Measurements from ENCODE around the gene ITPRID1. TPM values are rescaled to one million over a fixed set of nuclear protein-coding genes. Genes with fewer than 3 reads are reported as not detected.

ITPRID1 gene
- total RNA-seq, 1 experiment from 2014 or later, result 0.21 TPM

- intact Hi-C loops (cut with micrococcal nuclease; ENCODE audit: unreplicated experiment), result no loop called here
- TF ChIP-seq EZH2 (IDR thresholded peaks at IDR 0.05; ENCODE audit: borderline replicate concordance, low read depth, low read length, poor library complexity, severe bottlenecking) (no peak), CTCF (conservative IDR thresholded peaks at IDR 0.05; ENCODE audit: low read depth, low read length) (no peak)
- H3K9me3 ChIP-seq (ENCODE audit: low read depth, low read length, poor library complexity, severe bottlenecking), result no peaks in the 10 kb centered on the region
- peaks cover 7% of the 10 kb centered on the region for H3K27me3 ChIP-seq (replicated peaks; ENCODE audit: insufficient read depth, low read depth, low read length, poor library complexity)
- no peak overlapping the region for H3K27ac ChIP-seq (ENCODE audit: low read depth, low read length, poor library complexity, severe bottlenecking)
- H3K4me3 ChIP-seq (ENCODE audit: low read depth, low read length, poor library complexity, severe bottlenecking), result no peak overlapping the region
- no peaks in the 10 kb centered on the region for H3K36me3 ChIP-seq (ENCODE audit: insufficient read depth, low read length, poor library complexity, severe bottlenecking)
- ChIA-PET POLR2A (ENCODE audit: low non-redundant PET) (no interaction called here), CTCF (no interaction called here)
- BruUV-seq (replicated peaks), result no TSS peak
- DNase-seq (ENCODE audit: low spot score), result no peak
- H3K4me1 ChIP-seq (ENCODE audit: insufficient read depth, low read length, poor library complexity, severe bottlenecking), result no peaks in the 10 kb centered on the region
Observed at GRCh38 chr7:31679574-31680305, 165.8 kb downstream of the ITPRID1 start.

GRCh38 chr7:31683445-31684225, 169.7 kb downstream of the ITPRID1 start:
- BruUV-seq (replicated peaks), result no TSS peak
- DNase-seq (ENCODE audit: low spot score), result no peak
- intact Hi-C loops (cut with micrococcal nuclease; ENCODE audit: unreplicated experiment), result no loop called here
- TF ChIP-seq CTCF (conservative IDR thresholded peaks at IDR 0.05; ENCODE audit: low read depth, low read length), result no peak
- TF ChIP-seq EZH2 (IDR thresholded peaks at IDR 0.05; ENCODE audit: borderline replicate concordance, low read depth, low read length, poor library complexity, severe bottlenecking), result no peak
- no peaks in the 10 kb centered on the region for H3K4me1 ChIP-seq (ENCODE audit: insufficient read depth, low read length, poor library complexity, severe bottlenecking)
- no peak overlapping the region for H3K27ac ChIP-seq (ENCODE audit: low read depth, low read length, poor library complexity, severe bottlenecking)
- H3K9me3 ChIP-seq (ENCODE audit: low read depth, low read length, poor library complexity, severe bottlenecking), result no peaks in the 10 kb centered on the region
- ChIA-PET POLR2A (ENCODE audit: low non-redundant PET) (no interaction called here), CTCF (no interaction called here)
- no peaks in the 10 kb centered on the region for H3K36me3 ChIP-seq (ENCODE audit: insufficient read depth, low read length, poor library complexity, severe bottlenecking)
- no peak overlapping the region for H3K4me3 ChIP-seq (ENCODE audit: low read depth, low read length, poor library complexity, severe bottlenecking)
- no peaks in the 10 kb centered on the region for H3K27me3 ChIP-seq (replicated peaks; ENCODE audit: insufficient read depth, low read depth, low read length, poor library complexity)

GRCh38 chr7:31687024-31687748, 173.3 kb downstream of the ITPRID1 start, which contains the start of gene PPP1R17:
TSS of gene PPP1R17 (plus strand) at chr7:31687215. CDS start at chr7:31692442, 5,227 bp downstream.
- Histone ChIP-seq H3K4me1 (ENCODE audit: insufficient read depth, low read length, poor library complexity, severe bottlenecking) (no peaks in the 10 kb centered on the region), H3K27ac (ENCODE audit: low read depth, low read length, poor library complexity, severe bottlenecking) (no peak within 1 kb of the TSS), H3K4me3 (ENCODE audit: low read depth, low read length, poor library complexity, severe bottlenecking) (no peak within 1 kb of the TSS), H3K9me3 (ENCODE audit: low read depth, low read length, poor library complexity, severe bottlenecking) (no peaks in the 10 kb centered on the region), H3K27me3 (replicated peaks; ENCODE audit: insufficient read depth, low read depth, low read length, poor library complexity) (peaks cover 3% of the 10 kb centered on the region), H3K36me3 (ENCODE audit: insufficient read depth, low read length, poor library complexity, severe bottlenecking) (no peaks in the 10 kb centered on the region)
- no peak for DNase-seq (ENCODE audit: low spot score)
- intact Hi-C loops (cut with micrococcal nuclease; ENCODE audit: unreplicated experiment), result no loop called here
- no peak for TF ChIP-seq EZH2 (IDR thresholded peaks at IDR 0.05; ENCODE audit: borderline replicate concordance, low read depth, low read length, poor library complexity, severe bottlenecking)
- TF ChIP-seq CTCF (conservative IDR thresholded peaks at IDR 0.05; ENCODE audit: low read depth, low read length), result no peak
- no TSS peak for BruUV-seq (replicated peaks)
- CTCF ChIA-PET, result no interaction called here
- POLR2A ChIA-PET (ENCODE audit: low non-redundant PET), result no interaction called here

All from A673 (cell line).